Mammary epithelial cell (primary cell): ENCODE results near the gene ZNF516.

Experiments
- EZH2 ChIP-seq: IDR thresholded peaks from 2 replicates; pipeline ENCODE4 v1.6.1; 2012; ENCODE audit warnings: low read length, inconsistent platforms, borderline replicate concordance
- TF ChIP-seq, protein P1 (sequence below), 2 donors: IDR thresholded peaks in 1 of 2; conservative IDR thresholded peaks in 1 of 2; 2 replicates each; pipeline ENCODE4 v1.5.1; 2011 to 2012; ENCODE audit warnings: inconsistent platforms in 2 of 2, low read length in 2 of 2, mild to moderate bottlenecking in 2 of 2, control low read depth in 1 of 2, low read depth in 1 of 2; ENCODE audit not compliant: insufficient read depth in 1 of 2; ENCODE audit errors: extremely low read depth in 1 of 2

DNA sequence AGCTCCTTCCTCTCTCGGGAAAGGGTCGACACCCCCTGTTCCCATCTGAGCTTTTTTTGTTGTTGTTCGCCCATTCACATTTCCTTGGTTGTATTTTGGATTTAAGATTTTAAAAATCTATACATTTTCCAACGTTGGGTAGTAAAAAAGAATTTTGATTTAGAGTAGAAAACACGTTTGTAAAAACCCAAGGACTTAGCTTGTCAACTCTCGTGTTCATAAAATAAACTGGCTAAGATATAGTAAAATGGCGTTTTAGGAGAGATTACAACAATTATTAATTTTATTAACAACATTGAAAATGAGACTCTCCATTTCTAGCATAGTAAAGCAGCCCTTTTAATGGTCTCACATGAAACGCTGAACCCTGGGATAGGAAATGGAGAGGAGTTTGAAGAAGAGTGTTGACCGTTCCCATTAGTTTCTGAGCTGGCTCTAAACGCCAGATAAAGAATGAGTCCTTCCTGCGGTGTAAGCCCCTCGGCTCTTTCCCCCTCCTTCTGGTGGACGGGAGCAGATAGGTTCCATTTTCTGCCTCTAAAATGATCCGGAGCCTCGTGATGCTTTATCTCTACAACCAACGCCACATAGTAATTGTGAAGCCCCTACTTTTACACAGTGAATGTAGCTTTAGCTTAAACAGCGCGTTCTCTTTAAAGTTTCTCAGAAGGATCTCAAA lies 24.0 kb upstream of the ZNF516 start:
- TF ChIP-seq, protein P1, sequence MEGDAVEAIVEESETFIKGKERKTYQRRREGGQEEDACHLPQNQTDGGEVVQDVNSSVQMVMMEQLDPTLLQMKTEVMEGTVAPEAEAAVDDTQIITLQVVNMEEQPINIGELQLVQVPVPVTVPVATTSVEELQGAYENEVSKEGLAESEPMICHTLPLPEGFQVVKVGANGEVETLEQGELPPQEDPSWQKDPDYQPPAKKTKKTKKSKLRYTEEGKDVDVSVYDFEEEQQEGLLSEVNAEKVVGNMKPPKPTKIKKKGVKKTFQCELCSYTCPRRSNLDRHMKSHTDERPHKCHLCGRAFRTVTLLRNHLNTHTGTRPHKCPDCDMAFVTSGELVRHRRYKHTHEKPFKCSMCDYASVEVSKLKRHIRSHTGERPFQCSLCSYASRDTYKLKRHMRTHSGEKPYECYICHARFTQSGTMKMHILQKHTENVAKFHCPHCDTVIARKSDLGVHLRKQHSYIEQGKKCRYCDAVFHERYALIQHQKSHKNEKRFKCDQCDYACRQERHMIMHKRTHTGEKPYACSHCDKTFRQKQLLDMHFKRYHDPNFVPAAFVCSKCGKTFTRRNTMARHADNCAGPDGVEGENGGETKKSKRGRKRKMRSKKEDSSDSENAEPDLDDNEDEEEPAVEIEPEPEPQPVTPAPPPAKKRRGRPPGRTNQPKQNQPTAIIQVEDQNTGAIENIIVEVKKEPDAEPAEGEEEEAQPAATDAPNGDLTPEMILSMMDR (conservative IDR thresholded peaks at IDR 0.05 in 1 of 2, IDR thresholded peaks at IDR 0.05 in 1 of 2; ENCODE audit: extremely low read depth in 1 of 2, insufficient read depth in 1 of 2, low read depth in 1 of 2, low read length in 2 of 2), result no peak
- no peak for TF ChIP-seq EZH2
